HepG2 (cell line): ENCODE results near the gene MED25. TPM values are rescaled to one million over a fixed set of nuclear protein-coding genes. Genes with fewer than 3 reads are reported as not detected.

Experiments used
- ATAC-seq: fragments of 200-7000 bp; cut with Tn5 transposase; 3 replicates; pipeline ENCODE4 v1.9.1; 2020; ENCODE audit warnings: mild to moderate bottlenecking, moderate library complexity
- BruUV-seq: library from RNA; stranded (reverse); fragments of 400-500 nt; replicated peaks from 2 replicates; lab custom pipeline; 2021; lab: Mats Ljungman, UMichigan
- CTCF ChIA-PET: fragments of 300-600 bp; formaldehyde crosslinking; extraction: SDS; loops from one replicate; lab custom pipeline; 2021; ENCODE audit warnings: low total read pairs, inconsistent platforms, low intra/inter-chr PET ratio; lab: Yijun Ruan, JAX
- POLR2A ChIA-PET: fragments of 350-600 bp; sonication (Branson Sonifier 250); formaldehyde crosslinking; loops from one replicate; lab custom pipeline; 2020; ENCODE audit warnings: antibody characterized with exemption, inconsistent platforms; lab: Yijun Ruan, JAX
- DNase-seq: peaks from one replicate; pipeline ENCODE4 v3.0.0-alpha.2; 2015; ENCODE audit warnings: low spot score
- FAIRE-seq: peaks from 3 replicates; lab custom pipeline; 2011; peaks lifted over from hg19 to GRCh38; lab: Jason Lieb, UNC
- H2AFZ ChIP-seq: one replicate; pipeline ENCODE4 v1.6.1; 2011; ENCODE audit warnings: low read length, inconsistent platforms
- H3K27ac ChIP-seq: fragments of 300-600 bp; 3 replicates; pipeline ENCODE4 v1.8.0; 2011; ENCODE audit warnings: mixed run types, mild to moderate bottlenecking, mixed read lengths, low read length, inconsistent platforms; ENCODE audit not compliant: insufficient read depth; ENCODE audit errors: extremely low read length
- H3K27me3 ChIP-seq, 2 experiments: fragments of 200-600 bp in 1 of 2; 2 replicates in 1 of 2; 3 replicates in 1 of 2; pipeline versions ENCODE4 v1.6.0 to v1.8.0; 2011; ENCODE audit warnings: low read length in 2 of 2, mild to moderate bottlenecking in 2 of 2, moderate library complexity in 2 of 2, inconsistent platforms in 1 of 2; ENCODE audit not compliant: insufficient read depth in 2 of 2, control insufficient read depth in 1 of 2
- H3K36me3 ChIP-seq, 2 experiments: fragments of 200-600 bp in 1 of 2; replicated peaks in 1 of 2; 2 replicates in 1 of 2; 3 replicates in 1 of 2; pipeline versions ENCODE4 v1.5.1 to v1.8.0; 2011; ENCODE audit warnings: low read length in 2 of 2, inconsistent platforms in 1 of 2; ENCODE audit not compliant: insufficient read depth in 2 of 2, control insufficient read depth in 1 of 2
- H3K4me1 ChIP-seq: 2 replicates; pipeline ENCODE4 v1.5.1; 2012; ENCODE audit warnings: low read length, inconsistent platforms; ENCODE audit not compliant: insufficient read depth
- H3K4me2 ChIP-seq: 2 replicates; pipeline ENCODE4 v1.6.0; 2011; ENCODE audit warnings: low read depth, low read length, inconsistent platforms
- H3K4me3 ChIP-seq, 3 experiments: fragments of 200-600 bp in 1 of 3; sonication (generic), shearing (Covaris generic) in 1 of 3; replicated peaks in 1 of 3; 2 replicates each; pipeline ENCODE4 v1.5.1; 2011 to 2016; ENCODE audit warnings: low read length in 3 of 3, inconsistent platforms in 2 of 3, low read depth in 2 of 3, mild to moderate bottlenecking in 2 of 3, control low read depth in 1 of 3, mixed read lengths in 1 of 3; ENCODE audit not compliant: insufficient read depth in 1 of 3
- H3K79me2 ChIP-seq: one replicate; pipeline ENCODE4 v1.6.1; 2011; ENCODE audit warnings: low read length, inconsistent platforms; ENCODE audit not compliant: insufficient read depth
- H3K9ac ChIP-seq: 2 replicates; pipeline ENCODE4 v1.6.0; 2011; ENCODE audit warnings: mild to moderate bottlenecking, low read depth, low read length, inconsistent platforms; ENCODE audit not compliant: insufficient read depth
- H3K9me3 ChIP-seq: 2 replicates; pipeline ENCODE4 v1.5.1; 2012; ENCODE audit warnings: mild to moderate bottlenecking, low read length
- H4K20me1 ChIP-seq: 2 replicates; pipeline ENCODE4 v1.6.0; 2011; ENCODE audit warnings: inconsistent platforms, mild to moderate bottlenecking, low read length, moderate library complexity; ENCODE audit not compliant: insufficient read depth
- LRRFIP1 ChIP-seq: sonication (generic); formaldehyde crosslinking; conservative IDR thresholded peaks from 2 replicates; pipeline ENCODE4 v1.4.0; 2020; ENCODE audit warnings: missing genetic modification reagents
- RFX5 ChIP-seq: IDR thresholded peaks from 2 replicates; pipeline ENCODE4 v1.6.1; 2011; ENCODE audit warnings: low read depth, low read length, improper control_type of control experiment
- STAT6 ChIP-seq: sonication (generic); formaldehyde crosslinking; IDR thresholded peaks from 2 replicates; pipeline ENCODE4 v1.4.0; 2020; ENCODE audit warnings: missing genetic modification reagents, mild to moderate bottlenecking, borderline replicate concordance
- TBL1XR1 ChIP-seq: fragments of 150-350 bp; IDR thresholded peaks from 2 replicates; pipeline ENCODE4 v1.6.1; 2014; ENCODE audit warnings: borderline replicate concordance, low read length; ENCODE audit not compliant: partially characterized antibody
- TCF7L2 ChIP-seq: IDR thresholded peaks from 2 replicates; pipeline ENCODE4 v1.6.1; 2011; ENCODE audit warnings: mild to moderate bottlenecking, low read depth, low read length, moderate library complexity
- TRIM24 ChIP-seq: sonication (generic); formaldehyde crosslinking; IDR thresholded peaks from 2 replicates; pipeline ENCODE4 v1.8.0; 2022; ENCODE audit warnings: mild to moderate bottlenecking, missing genetic modification reagents
- ZKSCAN5 ChIP-seq: sonication (generic); formaldehyde crosslinking; IDR thresholded peaks from 2 replicates; pipeline ENCODE4 v1.5.1; 2020; ENCODE audit warnings: mild to moderate bottlenecking, missing genetic modification reagents
- ZNF260 ChIP-seq: sonication (generic); formaldehyde crosslinking; IDR thresholded peaks from 2 replicates; pipeline ENCODE4 v1.4.0; 2020; ENCODE audit warnings: missing genetic modification reagents, low read depth, mild to moderate bottlenecking, borderline replicate concordance
- ZNF407 ChIP-seq: sonication (generic); formaldehyde crosslinking; IDR thresholded peaks from one replicate; pipeline ENCODE4 v1.5.1; 2020; ENCODE audit warnings: mild to moderate bottlenecking, missing genetic modification reagents; ENCODE audit errors: not compliant biosample characterization
- ZNF547 ChIP-seq: sonication (generic); formaldehyde crosslinking; IDR thresholded peaks from 2 replicates; pipeline ENCODE4 v1.5.1; 2020; ENCODE audit warnings: mild to moderate bottlenecking, missing genetic modification reagents
- ZNF558 ChIP-seq: sonication (generic); formaldehyde crosslinking; IDR thresholded peaks from 2 replicates; pipeline ENCODE4 v1.9.0; 2022; ENCODE audit warnings: mild to moderate bottlenecking, missing genetic modification reagents, borderline replicate concordance
- ZNF652 ChIP-seq: IDR thresholded peaks from 2 replicates; pipeline ENCODE4 v1.6.1; 2016; ENCODE audit warnings: low read depth, borderline replicate concordance
- WGBS: methylation state at CpG from one replicate; pipeline ENCODE4 v1.1.6; 2017; ENCODE audit warnings: low lambda C conversion rate; 5-methylcytosine and 5-hydroxymethylcytosine counted together
- in situ Hi-C: cut with HindIII; loops from 2 replicates; pipeline ENCODE4 v1.10.0; 2017; ENCODE audit warnings: low pct_unique_long_range_greater_than_20kb; ENCODE audit not compliant: extremely low pct_ligation_motif_present
- intact Hi-C: fragments of 100-400 bp; cut with micrococcal nuclease; formaldehyde crosslinking; loops from one replicate; pipeline ENCODE4 v1.10.0; 2022; ENCODE audit not compliant: unreplicated experiment
- polyA plus RNA-seq, 8 experiments: library from polyadenylated mRNA; depleted of rRNA in 3 of 8; stranded (reverse) in 7 of 8; unstranded in 1 of 8; fragments of >200 nt; fragmentation: Illumina TruSeq in 4 of 8; extraction: Trizol in 4 of 8; gene quantifications; 2 replicates each; pipeline versions ENCODE4 v1.2.1 to v1.2.3, GENCODE V29; 2011 to 2016; ENCODE audit warnings: low read depth in 4 of 8, missing spikeins in 1 of 8, mixed read lengths in 1 of 8; ENCODE audit not compliant: insufficient read depth in 1 of 8
- total RNA-seq, 5 experiments: library from RNA; depleted of rRNA; stranded (reverse); fragments of >200 nt; fragmentation: Illumina TruSeq; extraction: Trizol; gene quantifications; 2 replicates each; pipeline ENCODE4 v1.2.3, GENCODE V29; 2016; ENCODE audit warnings: low read depth in 1 of 5

The MED25 gene
- total and polyA plus RNA-seq, 2 of the 13 experiments (the other 11 are each of a cell fraction or from before 2014, with no cell fraction given), result 11.1 to 15.1 TPM

- no peaks in the 10 kb centered on the region for H4K20me1 ChIP-seq
- H3K36me3 ChIP-seq, result peaks cover 17 to 56% of the 10 kb centered on the region in 2 experiments
- no peak overlapping the region for H3K4me2 ChIP-seq
- intact Hi-C loops, result no loop called here
- H2AFZ ChIP-seq, result no peak overlapping the region
- ChIA-PET POLR2A (no interaction called here), CTCF (no interaction called here)
- no TSS peak for BruUV-seq
- in situ Hi-C loops, result no loop called here
- no peak overlapping the region for H3K9ac ChIP-seq
- H3K4me3 ChIP-seq, result no peak overlapping the region
- H3K9me3 ChIP-seq, result no peaks in the 10 kb centered on the region
- no peak for TF ChIP-seq ZNF652 (CRISPR knock-in tag)
- no peak for TF ChIP-seq RFX5
- TF ChIP-seq ZNF407 (CRISPR knock-in tag), result no peak
- TF ChIP-seq ZNF260, result no peak
- no peak for TF ChIP-seq ZNF558 (CRISPR knock-in tag)
- no peak for TF ChIP-seq TBL1XR1
- no peak for TF ChIP-seq TRIM24 (CRISPR knock-in tag)
- no peak for TF ChIP-seq STAT6 (CRISPR knock-in tag)
- no peak for TF ChIP-seq TCF7L2
- no peak for TF ChIP-seq ZKSCAN5 (CRISPR knock-in tag)
- TF ChIP-seq ZNF547 (CRISPR knock-in tag), result no peak
- TF ChIP-seq LRRFIP1 (CRISPR knock-in tag), result no peak
- no peaks in the 10 kb centered on the region for H3K4me1 ChIP-seq
- FAIRE-seq (no peak), ATAC-seq (no peak), DNase-seq (no peak)
- no peak overlapping the region for H3K27ac ChIP-seq
- H3K79me2 ChIP-seq, result no peaks in the 10 kb centered on the region
- WGBS, result 94% methylated on average over 9 of the region's 9 CpGs
- H3K27me3 ChIP-seq, result no peaks in the 10 kb centered on the region
Measured at GRCh38 chr19:49837425-49837824, 19.3 kb downstream of the MED25 start.
